Left lung (tissue), 10 donors: ENCODE results near the gene POLDIP3. TPM values are rescaled to one million over a fixed set of nuclear protein-coding genes. Genes with fewer than 3 reads are reported as not detected.

Source experiments
- ATAC-seq: fragments of 200-7000 bp; cut with Tn5 transposase; one replicate; pipeline ENCODE4 v1.9.1; 2020; ENCODE audit warnings: moderate library complexity
- DNase-seq, 4 donors: peaks; one replicate each; pipeline ENCODE4 v3.0.0-alpha.2; 2013 to 2020
- H3K27ac ChIP-seq, 2 donors: fragments of 200-600 bp; sonication (generic) in 1 of 2; one replicate each; pipeline versions ENCODE4 v1.5.0 to v1.8.0; 2020 to 2021
- H3K27me3 ChIP-seq, 2 donors: fragments of 200-600 bp; sonication (generic) in 1 of 2; one replicate each; pipeline versions ENCODE4 v1.5.0 to v1.8.0; 2020 to 2021
- H3K36me3 ChIP-seq, 2 donors: fragments of 200-600 bp; sonication (generic) in 1 of 2; one replicate each; pipeline versions ENCODE4 v1.5.0 to v1.8.0; 2020 to 2021
- H3K4me1 ChIP-seq, 2 donors: fragments of 200-600 bp; one replicate each; pipeline ENCODE4 v1.8.0; 2021
- H3K4me3 ChIP-seq, 2 donors: fragments of 200-600 bp; sonication (generic) in 1 of 2; one replicate each; pipeline versions ENCODE4 v1.5.0 to v1.8.0; 2020 to 2021; ENCODE audit warnings: mild to moderate bottlenecking in 1 of 2
- H3K9me3 ChIP-seq, 2 donors: fragments of 200-600 bp; sonication (generic) in 1 of 2; one replicate each; pipeline versions ENCODE4 v1.5.0 to v1.8.0; 2020 to 2021
- CTCF ChIP-seq, 2 donors: fragments of 200-600 bp; sonication (generic) in 1 of 2; IDR thresholded peaks; one replicate each; pipeline versions ENCODE4 v1.5.0 to v1.8.0; 2021; ENCODE audit warnings: antibody characterized with exemption in 2 of 2
- intact Hi-C, 2 donors: fragments of 100-400 bp; cut with DNase I; formaldehyde crosslinking; loops; one replicate each; pipeline versions ENCODE4 v1.11.2 to v1.14.2; 2022
- polyA plus RNA-seq, 6 donors: library from polyadenylated mRNA; unstranded; fragments of 120-200 nt; gene quantifications; one replicate each; pipeline ENCODE4 v1.2.1, GENCODE V29; 2013; ENCODE audit not compliant: insufficient read length in 6 of 6
- total RNA-seq, 2 donors: library from RNA; stranded (reverse); fragmentation: NEBNext Ultra II Directional; extraction: Animal tissue kit (Norgen Biotek cat#: 25700); gene quantifications; one replicate each; pipeline ENCODE4 v1.2.1, GENCODE V29; 2021
- donor health status: DM: no; HTN: yes; CAD: no.
- donor health status: DM: no; HTN: no; CAD: no.

POLDIP3 gene
- total and polyA plus RNA-seq, 8 donors = 56.6 to 126 (median 108) TPM

DNA sequence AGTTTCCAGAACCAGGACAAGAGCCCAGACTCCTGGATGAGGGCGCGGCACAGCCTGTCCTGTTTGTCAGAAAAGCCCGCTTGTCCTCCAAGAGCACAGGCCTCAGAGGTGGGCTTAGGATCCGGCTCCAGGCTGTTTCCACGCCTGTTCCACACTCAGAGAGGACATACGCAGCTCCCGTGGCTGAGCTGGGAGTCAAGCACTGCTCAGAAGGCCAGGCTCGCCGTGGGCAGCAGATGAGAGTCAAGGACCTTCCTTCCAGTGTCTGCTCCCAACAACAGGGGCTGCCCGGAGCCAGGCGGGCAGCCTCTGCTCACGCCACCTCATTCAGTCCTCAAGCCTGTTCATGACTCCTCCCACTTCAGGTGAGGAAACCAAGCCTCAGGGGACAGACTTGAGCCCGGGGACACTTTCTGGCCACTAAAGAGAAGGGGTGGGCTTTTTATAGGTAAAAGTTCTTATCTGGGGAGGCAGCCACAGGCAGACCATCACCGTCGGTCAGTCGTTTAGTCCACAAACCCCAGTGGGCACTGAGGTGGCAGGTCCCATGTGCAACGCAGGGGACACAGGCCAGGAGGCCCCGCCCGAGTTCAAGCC lies 30.8 kb upstream of the POLDIP3 start:
- peak overlapping the region; percentile 82 to 89 for H3K27ac ChIP-seq
- H3K4me3 ChIP-seq = peak overlapping the region in 1 of 2 donors; percentile 81
- no peaks in the 10 kb centered on the region for H3K36me3 ChIP-seq
- ATAC-seq = peak; percentile 35
- DNase-seq = peak in 1 of 4 donors; percentile 24
- intact Hi-C loops = no loop called here
- TF ChIP-seq CTCF (IDR thresholded peaks at IDR 0.05) = no peak
- H3K9me3 ChIP-seq = no peaks in the 10 kb centered on the region
- no peaks in the 10 kb centered on the region for H3K27me3 ChIP-seq
- peaks cover 52 to 83% of the 10 kb centered on the region in 2 donors for H3K4me1 ChIP-seq

GRCh38 chr22:42644422-42645340 lies 30.0 kb upstream of the POLDIP3 start:
- no peaks in the 10 kb centered on the region for H3K36me3 ChIP-seq
- H3K27me3 ChIP-seq = no peaks in the 10 kb centered on the region
- intact Hi-C loops = no loop called here
- peaks cover 52 to 83% of the 10 kb centered on the region in 2 donors for H3K4me1 ChIP-seq
- peak overlapping the region; percentile 82 to 89 for H3K27ac ChIP-seq
- TF ChIP-seq CTCF (IDR thresholded peaks at IDR 0.05) = no peak
- H3K9me3 ChIP-seq = no peaks in the 10 kb centered on the region
- peak overlapping the region in 1 of 2 donors; percentile 81 for H3K4me3 ChIP-seq
- DNase-seq (peak in 2 of 4 donors; percentile 51 to 52), ATAC-seq (no peak)

- Histone ChIP-seq H3K27me3 (no peaks in the 10 kb centered on the region), H3K27ac (peak overlapping the region; percentile 82 to 89), H3K36me3 (no peaks in the 10 kb centered on the region), H3K9me3 (no peaks in the 10 kb centered on the region), H3K4me3 (no peak overlapping the region), H3K4me1 (peaks cover 52 to 79% of the 10 kb centered on the region in 2 donors)
- intact Hi-C loops = no loop called here
- ATAC-seq = no peak
- DNase-seq = no peak
- TF ChIP-seq CTCF (IDR thresholded peaks at IDR 0.05) = no peak
Observed at GRCh38 chr22:42643634-42644421, 29.1 kb upstream of the POLDIP3 start.

DNA sequence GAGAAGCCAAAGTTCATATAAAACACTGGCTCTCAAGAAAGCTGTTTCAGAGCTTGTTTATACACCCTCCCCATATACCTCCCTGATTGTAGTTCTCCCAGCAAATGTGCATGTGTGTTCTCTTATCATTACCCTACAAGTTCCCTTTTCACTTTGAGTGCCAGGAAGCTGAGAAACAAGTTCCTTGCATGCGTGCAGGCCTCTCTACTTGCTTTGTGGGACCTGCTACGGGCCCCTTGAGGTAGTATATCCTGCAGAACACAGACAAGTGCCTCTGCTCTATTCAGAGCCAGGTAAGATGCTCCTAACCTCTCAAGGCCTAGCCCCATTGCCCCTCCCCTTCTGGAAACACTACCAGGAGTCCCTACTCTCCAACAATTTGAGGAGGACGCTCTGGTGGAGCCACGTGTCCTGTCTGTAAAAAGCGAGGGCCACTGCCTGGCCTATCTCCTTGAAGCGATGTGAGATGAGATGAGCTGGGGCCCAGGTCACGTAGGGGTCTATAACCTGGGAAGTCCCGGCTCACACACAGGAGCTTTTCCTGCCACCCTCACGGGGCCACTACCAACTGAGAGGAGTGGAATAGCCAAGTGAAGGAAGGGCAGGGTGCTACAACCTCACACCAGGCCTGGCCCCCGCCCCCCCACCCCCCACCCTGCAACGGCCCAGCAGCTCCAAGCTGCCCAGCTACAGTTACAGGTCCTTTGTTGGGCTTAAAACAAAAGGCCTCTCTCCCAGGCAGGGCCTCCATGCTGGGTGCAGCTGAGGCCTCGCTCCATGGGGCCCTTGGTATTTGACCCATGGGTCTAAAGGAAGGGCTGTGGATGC lies 28.3 kb upstream of the POLDIP3 start:
- no peaks in the 10 kb centered on the region for H3K27me3 ChIP-seq
- intact Hi-C loops = no loop called here
- no peaks in the 10 kb centered on the region for H3K36me3 ChIP-seq
- H3K4me3 ChIP-seq = no peak overlapping the region
- no peak for TF ChIP-seq CTCF (IDR thresholded peaks at IDR 0.05)
- DNase-seq (peak in 1 of 4 donors; percentile 76), ATAC-seq (peak; percentile 38)
- H3K9me3 ChIP-seq = no peaks in the 10 kb centered on the region
- H3K27ac ChIP-seq = peak overlapping the region; percentile 60 to 82
- H3K4me1 ChIP-seq = peaks cover 49 to 74% of the 10 kb centered on the region in 2 donors
